GM10248 (cell line): ENCODE results near the gene FBXO33.

Experiments used
- CTCF ChIA-PET: fragments of 300-600 bp; sonication (Branson Sonifier 250); formaldehyde crosslinking; extraction: SDS; loops from one replicate; lab custom pipeline; 2021; ENCODE audit warnings: antibody characterized with exemption; lab: Yijun Ruan, JAX
- POLR2A ChIA-PET: fragments of 350-650 bp; sonication (Branson Sonifier 250); formaldehyde crosslinking; extraction: SDS; loops from one replicate; lab custom pipeline; 2020; ENCODE audit warnings: antibody characterized with exemption; lab: Yijun Ruan, JAX
- DNase-seq: peaks from one replicate; pipeline ENCODE4 v3.0.0; 2012; ENCODE audit errors: extremely low spot score
- TF ChIP-seq, protein P1 (sequence below): IDR thresholded peaks from 2 replicates; pipeline ENCODE4 v1.5.1; 2012; ENCODE audit warnings: mild to moderate bottlenecking, low read depth; ENCODE audit errors: extremely low read depth, missing control alignments, control extremely low read depth

FBXO33 gene

DNA sequence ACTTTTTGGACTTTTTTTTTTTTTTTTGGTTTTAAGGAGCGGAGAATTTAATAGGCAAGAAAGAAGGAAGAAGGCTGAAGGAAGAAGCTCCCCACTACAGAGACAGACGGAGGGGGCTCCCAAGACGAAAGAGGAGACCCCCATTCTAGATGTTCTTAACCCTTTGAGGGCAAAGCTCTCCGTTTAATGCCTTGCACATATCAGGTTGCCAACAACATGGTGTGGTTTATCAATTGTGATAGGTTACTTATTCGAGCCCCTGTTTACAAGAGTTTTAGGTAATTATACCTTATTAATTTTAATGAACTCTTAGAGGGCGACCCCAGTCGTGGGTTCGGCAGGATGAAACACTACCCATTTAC lies 1.2 kb upstream of the FBXO33 start:
- POLR2A ChIA-PET: interaction anchor here (0.7 kb wide), 1 partner anchor 272 kb away, joined by 5 read pairs; no protein-coding TSS in a partner anchor
- TF ChIP-seq, protein P1, sequence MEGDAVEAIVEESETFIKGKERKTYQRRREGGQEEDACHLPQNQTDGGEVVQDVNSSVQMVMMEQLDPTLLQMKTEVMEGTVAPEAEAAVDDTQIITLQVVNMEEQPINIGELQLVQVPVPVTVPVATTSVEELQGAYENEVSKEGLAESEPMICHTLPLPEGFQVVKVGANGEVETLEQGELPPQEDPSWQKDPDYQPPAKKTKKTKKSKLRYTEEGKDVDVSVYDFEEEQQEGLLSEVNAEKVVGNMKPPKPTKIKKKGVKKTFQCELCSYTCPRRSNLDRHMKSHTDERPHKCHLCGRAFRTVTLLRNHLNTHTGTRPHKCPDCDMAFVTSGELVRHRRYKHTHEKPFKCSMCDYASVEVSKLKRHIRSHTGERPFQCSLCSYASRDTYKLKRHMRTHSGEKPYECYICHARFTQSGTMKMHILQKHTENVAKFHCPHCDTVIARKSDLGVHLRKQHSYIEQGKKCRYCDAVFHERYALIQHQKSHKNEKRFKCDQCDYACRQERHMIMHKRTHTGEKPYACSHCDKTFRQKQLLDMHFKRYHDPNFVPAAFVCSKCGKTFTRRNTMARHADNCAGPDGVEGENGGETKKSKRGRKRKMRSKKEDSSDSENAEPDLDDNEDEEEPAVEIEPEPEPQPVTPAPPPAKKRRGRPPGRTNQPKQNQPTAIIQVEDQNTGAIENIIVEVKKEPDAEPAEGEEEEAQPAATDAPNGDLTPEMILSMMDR: no peak
- DNase-seq: no peak
- CTCF ChIA-PET: interaction anchor here (3.3 to 4.4 kb wide), 2 partner anchors 14 to 36 kb away, joined by 22 to 40 read pairs; no protein-coding TSS in a partner anchor

DNA sequence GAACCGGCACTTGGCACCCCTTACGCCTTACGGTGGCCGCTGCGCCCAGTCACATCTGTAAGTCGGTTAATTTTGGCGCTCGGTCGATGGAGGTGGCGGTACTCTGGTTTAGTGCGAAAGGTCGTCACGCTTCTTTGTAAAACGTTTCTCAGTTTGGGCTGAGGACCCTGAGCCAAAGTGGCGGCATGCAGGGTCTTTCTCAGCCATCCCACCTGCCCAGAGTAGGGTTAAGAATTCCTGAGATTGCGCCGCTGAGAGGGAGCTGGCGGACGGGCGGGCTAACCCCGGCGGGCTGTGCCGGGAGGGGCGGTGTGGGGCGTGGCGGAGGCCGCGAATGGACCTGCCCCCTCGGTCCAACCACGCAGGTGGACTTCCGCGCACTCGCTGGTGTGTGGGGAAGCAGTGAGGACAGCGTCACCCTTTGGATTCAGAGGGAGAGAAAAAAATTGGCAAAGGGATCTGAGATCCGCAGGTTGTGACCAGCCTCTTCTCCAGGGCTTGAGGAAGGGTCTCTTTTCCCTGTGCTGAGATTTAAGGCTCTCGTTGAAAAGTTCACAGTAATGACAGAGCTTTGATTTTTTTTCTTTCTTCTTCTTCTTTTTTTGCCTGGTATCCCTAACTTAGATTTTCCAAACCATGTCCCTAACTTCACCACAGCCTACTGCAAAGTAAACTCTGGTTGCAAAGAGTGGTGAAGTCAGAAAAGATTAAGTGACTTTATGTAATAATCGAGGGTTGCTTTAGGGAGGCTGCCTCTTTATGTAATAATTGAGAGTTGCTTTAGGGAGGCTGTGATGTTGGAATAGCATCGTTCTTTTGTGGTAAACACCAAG lies 602 bp upstream of the FBXO33 start:
- ChIA-PET CTCF (interaction anchor here (1.0 to 4.4 kb wide), 6 partner anchors 10 to 114 kb away, joined by 3 to 40 read pairs (median 7); no protein-coding TSS in a partner anchor), POLR2A (interaction anchor here (0.6 to 2.2 kb wide), 4 partner anchors 9 to 330 kb away, joined by 3 to 8 read pairs (median 4); partner anchors contain the start of gene SEC23A)
- peak; percentile 75 for DNase-seq
- TF ChIP-seq, protein P1: no peak

DNA sequence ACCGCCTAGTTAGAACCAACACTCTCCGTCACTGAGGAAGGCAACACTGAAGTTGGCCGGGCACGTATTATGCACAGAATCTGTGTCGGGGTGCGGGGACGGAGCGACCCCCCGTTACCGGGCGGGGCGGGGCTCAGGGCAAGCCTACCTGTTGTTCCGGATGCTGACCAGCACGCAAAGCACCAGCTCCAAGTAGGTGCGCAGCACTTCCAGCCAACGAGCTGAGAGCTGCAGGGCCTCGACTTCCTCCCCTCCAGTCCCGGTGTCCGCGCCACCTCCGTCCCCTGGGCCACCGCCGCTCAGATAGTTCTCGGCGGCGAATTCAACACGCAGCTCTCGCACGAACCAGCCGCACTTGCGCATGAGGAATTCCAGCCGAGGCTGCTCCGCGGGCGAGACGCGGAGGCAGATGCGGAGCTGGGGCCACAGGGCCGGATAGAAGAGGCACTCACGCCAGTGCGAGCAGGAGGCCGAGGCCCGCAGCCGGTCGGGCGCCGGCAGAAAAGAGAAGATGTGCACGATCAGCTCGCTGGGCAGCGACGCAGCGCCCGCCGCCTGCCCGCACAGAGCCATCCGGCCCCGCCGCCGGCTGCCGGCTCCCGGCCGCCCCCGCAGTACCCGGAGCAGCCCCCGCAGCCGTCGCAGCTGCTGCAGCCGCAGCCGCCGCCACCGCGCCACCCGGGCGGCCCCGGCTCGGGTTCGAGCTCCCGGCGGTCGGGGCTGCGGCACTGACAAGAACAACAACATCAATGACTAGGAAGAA lies 636 bp downstream of the FBXO33 start:
- TF ChIP-seq, protein P1: no peak
- CTCF ChIA-PET: interaction anchor here (0.9 to 4.4 kb wide), 7 partner anchors 9 to 112 kb away, joined by 3 to 22 read pairs (median 4); no protein-coding TSS in a partner anchor
- POLR2A ChIA-PET: interaction anchor here (0.6 to 2.2 kb wide), 4 partner anchors 16 to 329 kb away, joined by 3 to 8 read pairs (median 3); partner anchors contain the start of genes SEC23A and TRAPPC6B
- peak; percentile 39 for DNase-seq

DNA sequence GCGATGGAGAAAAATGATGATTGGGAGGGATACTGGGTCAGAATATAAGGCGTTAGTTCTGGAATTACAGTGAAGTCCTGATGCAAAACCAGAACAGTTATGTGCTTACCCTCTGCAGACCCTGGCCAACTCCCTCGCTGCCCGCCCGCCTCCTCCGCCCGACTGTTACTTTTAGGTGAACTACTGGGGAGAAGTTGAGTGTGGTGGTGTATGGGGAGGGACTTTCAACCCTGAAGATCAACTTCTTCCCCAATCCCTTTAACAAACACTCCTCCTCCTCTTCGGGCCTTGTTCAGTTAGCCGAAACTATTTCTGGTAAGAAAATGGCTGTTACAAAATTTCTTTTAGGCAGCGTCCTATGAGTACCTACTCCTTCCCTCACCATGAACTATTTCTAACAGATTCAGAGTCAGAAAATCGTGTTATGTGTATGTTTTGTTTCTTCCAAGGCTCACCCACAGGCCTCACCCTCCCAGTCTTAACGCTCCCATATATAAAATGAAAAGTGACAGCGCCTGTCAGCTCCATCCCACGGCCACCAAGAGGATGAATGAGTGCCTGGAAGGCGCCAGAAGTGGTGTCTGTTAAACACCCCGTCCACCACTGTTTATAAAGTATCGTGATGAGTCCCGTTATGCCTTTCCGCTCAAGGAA lies 1.3 kb downstream of the FBXO33 start:
- POLR2A ChIA-PET: interaction anchor here (1.4 to 2.2 kb wide), 2 partner anchors 17 to 261 kb away, joined by 3 to 8 read pairs; partner anchors contain the start of gene TRAPPC6B
- CTCF ChIA-PET: interaction anchor here (0.9 to 4.4 kb wide), 8 partner anchors 8 to 112 kb away, joined by 3 to 22 read pairs (median 4); no protein-coding TSS in a partner anchor
- TF ChIP-seq, protein P1: no peak
- no peak for DNase-seq

DNA sequence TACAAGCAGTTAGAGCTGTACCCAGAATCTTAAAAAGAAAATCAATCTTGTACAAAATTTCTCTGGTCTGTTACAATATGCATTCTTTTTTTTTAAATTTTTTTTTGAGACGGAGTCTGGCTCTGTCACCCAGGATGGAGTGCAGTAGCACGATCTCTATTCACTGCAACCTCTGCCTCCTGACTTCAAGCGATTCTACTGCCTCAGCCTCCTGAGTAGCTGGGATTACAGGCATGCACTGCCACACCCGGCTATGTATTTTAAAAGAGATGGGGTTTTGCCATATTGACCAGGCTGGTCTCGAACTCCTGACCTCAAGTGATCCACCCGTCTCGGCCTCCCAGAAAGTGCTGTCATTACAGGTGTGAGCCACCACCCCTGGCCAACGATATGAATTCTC lies 4.1 kb downstream of the FBXO33 start:
- DNase-seq: no peak
- ChIA-PET CTCF (interaction anchor here (4.8 kb wide), 1 partner anchor 41 kb away, joined by 24 read pairs; no protein-coding TSS in a partner anchor), POLR2A (no interaction called here)
- TF ChIP-seq, protein P1: no peak
